OCI-LY3 (cell line): Measurements from ENCODE around the gene DCST1.

Source experiments
- EZH2phosphoT487 ChIP-seq: fragments of 200-600 bp; shearing (Covaris generic); IDR thresholded peaks from 2 replicates; pipeline ENCODE4 v1.6.1; 2018; ENCODE audit warnings: antibody characterized with exemption, mixed run types, low read depth
- TF ChIP-seq, protein P1 (sequence below): fragments of 200-600, 300-600 bp; sonication (generic); IDR thresholded peaks from 2 replicates; pipeline ENCODE4 v1.5.1; 2014; ENCODE audit warnings: antibody characterized with exemption, low read length, low read depth

DNA sequence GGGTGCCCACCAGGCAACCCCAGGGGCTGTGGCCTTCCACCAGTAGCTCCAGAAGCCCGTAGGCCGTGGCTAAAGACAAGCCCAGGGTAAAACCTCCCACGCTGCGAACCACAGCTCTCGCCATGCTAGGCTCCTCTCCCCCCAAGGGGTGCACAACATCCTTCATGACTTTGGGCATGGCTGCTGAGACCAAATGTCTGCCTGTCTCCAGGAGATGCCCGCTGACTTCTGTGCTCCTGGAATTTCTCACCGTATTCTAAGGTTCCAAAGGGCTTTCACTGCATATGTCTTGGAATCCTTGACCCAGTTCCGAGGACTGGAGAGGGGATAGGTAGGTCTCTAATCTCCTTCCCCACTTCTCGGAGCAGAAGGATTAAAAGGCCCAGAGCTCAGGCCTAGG lies at the start of gene DCST1, which contains the start of gene DCST2:
- TF ChIP-seq, protein P1, sequence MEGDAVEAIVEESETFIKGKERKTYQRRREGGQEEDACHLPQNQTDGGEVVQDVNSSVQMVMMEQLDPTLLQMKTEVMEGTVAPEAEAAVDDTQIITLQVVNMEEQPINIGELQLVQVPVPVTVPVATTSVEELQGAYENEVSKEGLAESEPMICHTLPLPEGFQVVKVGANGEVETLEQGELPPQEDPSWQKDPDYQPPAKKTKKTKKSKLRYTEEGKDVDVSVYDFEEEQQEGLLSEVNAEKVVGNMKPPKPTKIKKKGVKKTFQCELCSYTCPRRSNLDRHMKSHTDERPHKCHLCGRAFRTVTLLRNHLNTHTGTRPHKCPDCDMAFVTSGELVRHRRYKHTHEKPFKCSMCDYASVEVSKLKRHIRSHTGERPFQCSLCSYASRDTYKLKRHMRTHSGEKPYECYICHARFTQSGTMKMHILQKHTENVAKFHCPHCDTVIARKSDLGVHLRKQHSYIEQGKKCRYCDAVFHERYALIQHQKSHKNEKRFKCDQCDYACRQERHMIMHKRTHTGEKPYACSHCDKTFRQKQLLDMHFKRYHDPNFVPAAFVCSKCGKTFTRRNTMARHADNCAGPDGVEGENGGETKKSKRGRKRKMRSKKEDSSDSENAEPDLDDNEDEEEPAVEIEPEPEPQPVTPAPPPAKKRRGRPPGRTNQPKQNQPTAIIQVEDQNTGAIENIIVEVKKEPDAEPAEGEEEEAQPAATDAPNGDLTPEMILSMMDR, result no peak
- no peak for TF ChIP-seq EZH2phosphoT487
